A673 (cell line): ENCODE measurements around the gene MYO6.

Experiments used
- EZH2 ChIP-seq: fragments of 200-600 bp; sonication (generic); IDR thresholded peaks from 2 replicates; pipeline ENCODE4 v1.6.1; 2017; ENCODE audit warnings: borderline replicate concordance, low read depth, mild to moderate bottlenecking, mixed read lengths, antibody characterized with exemption, low read length; ENCODE audit not compliant: poor library complexity, severe bottlenecking
- TF ChIP-seq, protein P1 (sequence below): fragments of 300-800, 200-600 bp; sonication (generic); conservative IDR thresholded peaks from 2 replicates; pipeline ENCODE4 v1.5.1; 2017; ENCODE audit warnings: low read depth, mild to moderate bottlenecking, antibody characterized with exemption, low read length, moderate library complexity, mixed read lengths

DNA sequence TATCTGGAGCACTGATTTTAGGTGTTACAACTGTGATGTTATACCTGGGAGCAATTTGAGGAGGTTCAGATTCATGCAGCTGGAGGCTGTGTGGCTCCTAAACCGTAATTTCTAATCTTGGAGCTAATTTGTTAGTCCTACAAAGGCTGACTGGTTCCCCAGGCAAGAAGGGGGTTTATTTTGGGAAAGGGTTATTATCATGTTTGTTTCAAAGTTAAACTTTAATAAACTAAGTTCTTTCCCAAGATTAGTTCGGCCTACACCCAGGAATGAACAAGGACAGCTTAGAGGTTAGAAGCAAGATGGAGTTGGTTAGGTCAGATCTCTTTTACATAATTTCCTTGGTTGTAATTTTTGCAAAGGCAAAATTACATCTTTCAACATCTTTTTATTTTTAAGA, 135.8 kb downstream of the MYO6 start:
- TF ChIP-seq, protein P1, sequence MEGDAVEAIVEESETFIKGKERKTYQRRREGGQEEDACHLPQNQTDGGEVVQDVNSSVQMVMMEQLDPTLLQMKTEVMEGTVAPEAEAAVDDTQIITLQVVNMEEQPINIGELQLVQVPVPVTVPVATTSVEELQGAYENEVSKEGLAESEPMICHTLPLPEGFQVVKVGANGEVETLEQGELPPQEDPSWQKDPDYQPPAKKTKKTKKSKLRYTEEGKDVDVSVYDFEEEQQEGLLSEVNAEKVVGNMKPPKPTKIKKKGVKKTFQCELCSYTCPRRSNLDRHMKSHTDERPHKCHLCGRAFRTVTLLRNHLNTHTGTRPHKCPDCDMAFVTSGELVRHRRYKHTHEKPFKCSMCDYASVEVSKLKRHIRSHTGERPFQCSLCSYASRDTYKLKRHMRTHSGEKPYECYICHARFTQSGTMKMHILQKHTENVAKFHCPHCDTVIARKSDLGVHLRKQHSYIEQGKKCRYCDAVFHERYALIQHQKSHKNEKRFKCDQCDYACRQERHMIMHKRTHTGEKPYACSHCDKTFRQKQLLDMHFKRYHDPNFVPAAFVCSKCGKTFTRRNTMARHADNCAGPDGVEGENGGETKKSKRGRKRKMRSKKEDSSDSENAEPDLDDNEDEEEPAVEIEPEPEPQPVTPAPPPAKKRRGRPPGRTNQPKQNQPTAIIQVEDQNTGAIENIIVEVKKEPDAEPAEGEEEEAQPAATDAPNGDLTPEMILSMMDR = no peak
- no peak for TF ChIP-seq EZH2
